Neuron (in vitro differentiated cells): ENCODE data around the gene SEC14L5.
"Not testable (repeated sequence)": the region's sequence is repeated elsewhere in the genome, so short reads cannot be mapped to it uniquely, and the experiment has no call there.

ENCODE experiments used
- H2AFZ ChIP-seq: one replicate; pipeline ENCODE4 v1.6.1; 2013; ENCODE audit warnings: low read depth, mild to moderate bottlenecking, inconsistent platforms, low read length, moderate library complexity
- H3K27me3 ChIP-seq: one replicate; pipeline ENCODE4 v1.6.1; 2013; ENCODE audit warnings: low read length; ENCODE audit not compliant: insufficient read depth
- H3K36me3 ChIP-seq: one replicate; pipeline ENCODE4 v1.6.1; 2013; ENCODE audit warnings: low read length; ENCODE audit not compliant: insufficient read depth
- H3K4me1 ChIP-seq: one replicate; pipeline ENCODE4 v1.6.1; 2013; ENCODE audit warnings: low read length; ENCODE audit not compliant: insufficient read depth
- H3K4me3 ChIP-seq: 2 replicates; pipeline ENCODE4 v1.5.1; 2013; ENCODE audit warnings: mild to moderate bottlenecking, low read length, moderate library complexity
- H3K9me3 ChIP-seq: one replicate; pipeline ENCODE4 v1.6.1; 2013; ENCODE audit warnings: low read length

Gene SEC14L5

DNA sequence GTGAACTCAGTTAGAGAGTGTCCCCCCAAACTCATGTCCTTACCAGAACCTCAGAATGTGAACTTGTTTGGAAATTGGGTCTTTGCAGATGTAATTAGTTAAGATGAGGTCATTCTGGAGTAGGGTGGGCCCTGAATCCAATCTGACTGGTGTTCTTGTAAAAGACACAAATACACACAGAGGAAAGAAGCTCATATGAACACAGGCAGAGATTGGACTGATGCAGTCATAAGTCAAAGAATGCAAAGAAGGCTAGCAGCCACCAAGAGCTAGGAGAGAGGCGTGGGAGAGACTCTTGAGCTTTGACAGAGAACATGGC lies 77.7 kb downstream of the SEC14L5 start:
- no peaks in the 10 kb centered on the region for H3K36me3 ChIP-seq
- H3K4me1 ChIP-seq, result peaks cover 29% of the 10 kb centered on the region
- no peaks in the 10 kb centered on the region for H3K9me3 ChIP-seq
- no peaks in the 10 kb centered on the region for H3K27me3 ChIP-seq
- no peak overlapping the region for H2AFZ ChIP-seq
- H3K4me3 ChIP-seq, result no peak overlapping the region

DNA sequence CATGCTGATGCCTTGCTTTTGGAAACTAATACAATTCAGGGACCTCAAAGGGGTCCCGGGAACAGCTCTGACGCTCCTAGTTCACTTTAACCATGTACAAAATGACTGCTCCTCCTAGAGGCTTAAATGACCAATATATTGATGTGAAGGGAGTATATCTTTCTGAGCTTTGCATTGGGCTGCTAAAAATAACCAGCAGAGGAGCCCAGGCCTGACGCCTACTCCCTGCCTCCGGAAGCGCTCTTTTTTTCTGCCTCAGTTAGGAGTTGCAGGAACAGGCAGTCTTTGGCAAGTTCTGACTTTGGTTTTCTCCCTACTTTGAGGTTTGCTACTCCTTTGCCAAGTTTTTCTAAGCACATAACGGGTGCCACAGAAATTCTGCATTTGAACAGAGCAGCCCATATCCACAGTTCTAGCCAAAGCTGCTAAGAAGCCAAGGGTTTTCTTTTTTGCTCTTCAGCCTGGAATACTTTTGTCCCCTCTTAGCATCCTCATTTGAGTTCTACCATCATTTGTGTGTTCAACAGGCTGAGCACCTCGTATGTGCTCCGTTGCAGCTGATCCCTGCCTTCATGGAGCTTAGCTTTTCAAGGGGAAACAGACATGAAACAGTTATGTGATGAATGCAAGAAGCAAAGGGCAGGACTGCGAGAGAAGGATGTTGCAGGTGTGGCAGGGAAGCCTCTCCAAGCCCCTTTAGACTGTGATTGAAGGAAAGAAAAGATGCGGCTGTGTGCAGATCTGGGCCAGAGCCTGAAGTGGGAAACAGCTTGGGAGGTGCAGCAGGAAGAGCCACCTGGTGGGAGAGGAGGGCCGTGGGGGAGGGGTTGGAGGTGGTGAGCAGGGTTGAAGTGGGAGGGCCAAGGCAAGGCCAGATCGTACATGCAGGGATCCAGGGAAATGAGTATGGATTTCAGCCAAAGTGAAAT lies 78.4 kb downstream of the SEC14L5 start:
- H2AFZ ChIP-seq, result no peak overlapping the region
- H3K36me3 ChIP-seq, result no peaks in the 10 kb centered on the region
- H3K27me3 ChIP-seq, result no peaks in the 10 kb centered on the region
- H3K4me3 ChIP-seq, result no peak overlapping the region
- peaks cover 29% of the 10 kb centered on the region for H3K4me1 ChIP-seq
- H3K9me3 ChIP-seq, result no peaks in the 10 kb centered on the region

- no peak overlapping the region for H2AFZ ChIP-seq
- H3K4me3 ChIP-seq, result no peak overlapping the region
- no peaks in the 10 kb centered on the region for H3K36me3 ChIP-seq
- H3K9me3 ChIP-seq, result no peaks in the 10 kb centered on the region
- peaks cover 9% of the 10 kb centered on the region for H3K4me1 ChIP-seq
- no peaks in the 10 kb centered on the region for H3K27me3 ChIP-seq
These were observed 82.3 kb downstream of the SEC14L5 start for GRCh38 chr16:5040451-5040850.

- no peak overlapping the region for H3K4me3 ChIP-seq
- H3K36me3 ChIP-seq, result no peaks in the 10 kb centered on the region
- H3K9me3 ChIP-seq, result no peaks in the 10 kb centered on the region
- no peaks in the 10 kb centered on the region for H3K27me3 ChIP-seq
- H3K4me1 ChIP-seq, result no peaks in the 10 kb centered on the region
- H2AFZ ChIP-seq, result no peak overlapping the region
These were observed 83.5 kb downstream of the SEC14L5 start for GRCh38 chr16:5041600-5042133.

GRCh38 chr16:5042574-5043171 lies 84.5 kb downstream of the SEC14L5 start:
- no peaks in the 10 kb centered on the region for H3K36me3 ChIP-seq
- H3K9me3 ChIP-seq, result no peaks in the 10 kb centered on the region
- H3K27me3 ChIP-seq, result no peaks in the 10 kb centered on the region
- H3K4me1 ChIP-seq, result no peaks in the 10 kb centered on the region
- H2AFZ ChIP-seq, result no peak overlapping the region
- H3K4me3 ChIP-seq, result no peak overlapping the region

DNA sequence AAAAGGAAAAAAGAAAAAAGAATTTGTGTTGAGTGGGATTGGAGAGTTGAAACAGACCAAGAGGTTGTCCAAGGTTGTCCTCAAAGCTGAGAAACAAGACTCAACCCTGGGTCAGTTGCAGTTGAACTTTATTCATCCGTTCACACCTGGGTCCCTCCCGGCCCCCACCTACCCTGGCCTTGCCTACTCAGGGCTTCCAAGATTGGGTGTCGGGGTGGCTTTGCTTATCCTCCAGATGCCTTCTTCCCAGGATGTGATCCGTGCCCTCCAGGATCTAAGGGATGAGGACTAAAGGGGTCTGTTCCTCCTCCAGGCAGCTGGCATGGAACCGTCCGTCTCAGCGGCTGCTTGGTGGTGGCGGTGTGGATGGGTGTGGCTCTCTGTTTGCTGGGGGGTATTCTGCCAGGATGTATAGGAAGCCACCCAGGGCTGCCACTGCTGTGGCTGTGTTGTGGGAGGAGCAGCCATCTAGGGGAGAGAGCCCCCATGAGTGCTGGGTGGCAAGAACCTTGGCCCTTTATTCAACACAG lies 85.9 kb downstream of the SEC14L5 start:
- Histone ChIP-seq H3K36me3 (no peaks in the 10 kb centered on the region), H3K4me3 (no peak overlapping the region), H3K9me3 (no peaks in the 10 kb centered on the region), H3K4me1 (no peaks in the 10 kb centered on the region), H2AFZ (no peak overlapping the region), H3K27me3 (no peaks in the 10 kb centered on the region)

DNA sequence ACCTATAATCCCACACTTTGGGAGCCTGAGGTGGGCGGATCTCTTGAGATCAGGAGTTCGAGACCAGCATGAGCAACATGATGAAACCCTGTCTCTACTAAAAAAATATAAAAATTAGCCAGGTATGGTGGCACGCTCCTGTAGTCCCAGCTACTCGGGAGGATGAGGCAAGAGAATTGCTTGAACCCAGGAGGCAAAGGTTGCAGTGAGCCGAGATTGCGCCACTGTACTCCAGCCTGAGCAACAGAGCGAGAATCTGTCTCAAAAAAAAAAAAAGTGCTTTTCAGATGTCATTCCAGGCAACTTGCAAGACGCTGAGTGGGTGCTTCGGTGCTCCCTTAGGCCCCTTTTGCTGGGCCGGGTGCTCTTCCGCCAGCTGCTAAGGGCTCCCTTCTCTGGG lies 86.5 kb downstream of the SEC14L5 start:
- not testable (repeated sequence) for H3K4me1 ChIP-seq, H2AFZ ChIP-seq, H3K36me3 ChIP-seq, H3K9me3 ChIP-seq, H3K27me3 ChIP-seq, H3K4me3 ChIP-seq

- no peaks in the 10 kb centered on the region for H3K4me1 ChIP-seq
- no peak overlapping the region for H3K4me3 ChIP-seq
- H3K27me3 ChIP-seq, result no peaks in the 10 kb centered on the region
- H3K9me3 ChIP-seq, result no peaks in the 10 kb centered on the region
- H3K36me3 ChIP-seq, result no peaks in the 10 kb centered on the region
- H2AFZ ChIP-seq, result no peak overlapping the region
These were observed 87.5 kb downstream of the SEC14L5 start for GRCh38 chr16:5045499-5046115.

DNA sequence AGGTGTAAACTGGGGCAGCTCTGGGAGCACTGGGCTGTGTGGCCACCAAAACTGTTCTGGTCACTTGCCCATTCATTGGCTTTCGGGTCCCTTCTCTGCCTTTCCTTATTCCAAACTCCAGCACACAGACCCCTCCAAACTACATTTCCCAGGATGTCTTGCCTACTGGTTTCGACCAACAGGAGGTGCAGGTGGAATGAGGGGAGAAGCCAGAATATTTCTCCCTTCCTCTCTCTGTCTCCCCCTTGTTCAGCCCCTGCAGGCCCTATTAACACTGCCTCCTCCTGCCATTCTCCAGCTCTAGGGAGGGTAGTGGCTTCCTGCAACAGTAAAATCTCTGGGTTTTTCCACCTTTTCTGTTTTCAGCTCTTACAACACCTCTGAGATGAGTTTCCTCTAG lies 88.8 kb downstream of the SEC14L5 start:
- Histone ChIP-seq H3K27me3 (no peaks in the 10 kb centered on the region), H3K9me3 (no peaks in the 10 kb centered on the region), H3K4me1 (no peaks in the 10 kb centered on the region), H3K36me3 (no peaks in the 10 kb centered on the region), H3K4me3 (no peak overlapping the region), H2AFZ (no peak overlapping the region)

DNA sequence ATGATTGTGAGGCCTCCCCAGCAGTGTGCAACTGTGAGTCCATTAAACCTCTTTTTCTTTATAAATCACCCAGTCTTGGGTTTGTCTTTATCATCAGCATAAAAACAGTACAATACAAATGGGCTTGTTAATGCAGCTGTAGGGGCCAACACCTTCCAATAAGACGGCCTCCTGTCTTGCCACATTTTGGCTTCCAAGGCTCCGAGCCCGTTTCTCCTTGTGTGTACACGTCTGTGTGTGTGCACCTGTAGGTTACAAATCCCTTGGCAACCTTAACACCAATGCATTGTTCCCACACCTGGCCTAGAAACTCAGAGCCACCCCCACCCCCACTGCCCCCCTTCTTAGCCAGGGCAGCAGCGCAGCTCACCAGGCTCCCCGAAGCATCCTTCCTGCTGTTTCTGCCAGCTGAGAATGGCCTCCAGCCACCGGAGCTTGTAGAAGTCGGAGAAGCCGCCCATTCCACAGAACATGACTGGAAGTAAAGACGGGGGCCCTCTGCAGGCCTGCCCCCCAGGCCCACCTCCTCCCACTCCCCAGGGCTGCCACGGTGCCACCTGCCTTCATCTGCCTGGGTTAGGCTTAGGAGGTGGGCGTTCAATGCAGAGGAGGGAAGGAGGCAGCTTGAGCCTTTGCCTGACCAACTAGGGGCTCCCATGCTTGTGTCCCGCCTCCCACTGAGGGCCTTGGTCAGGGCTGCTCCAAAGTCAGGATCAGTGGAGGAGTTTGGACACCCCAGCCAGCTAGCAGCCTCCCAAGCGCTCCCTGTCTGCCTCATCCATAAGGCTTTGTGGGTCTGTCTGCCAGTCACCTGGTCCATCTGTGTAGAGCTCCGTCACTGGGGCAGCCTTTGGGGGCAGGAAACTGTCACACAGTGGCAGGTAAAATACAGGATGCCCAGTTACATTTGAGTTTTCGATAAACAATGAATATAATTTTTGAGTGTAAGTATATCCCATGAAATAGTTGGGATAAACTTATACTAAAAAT lies 97.0 kb downstream of the SEC14L5 start:
- Histone ChIP-seq H3K9me3 (no peaks in the 10 kb centered on the region), H3K36me3 (no peaks in the 10 kb centered on the region), H3K4me3 (no peak overlapping the region), H3K27me3 (no peaks in the 10 kb centered on the region), H3K4me1 (peaks cover 2% of the 10 kb centered on the region), H2AFZ (no peak overlapping the region)

GRCh38 chr16:5056352-5056751 lies 98.2 kb downstream of the SEC14L5 start:
- no peaks in the 10 kb centered on the region for H3K27me3 ChIP-seq
- H3K36me3 ChIP-seq, result no peaks in the 10 kb centered on the region
- H3K4me3 ChIP-seq, result no peak overlapping the region
- no peak overlapping the region for H2AFZ ChIP-seq
- no peaks in the 10 kb centered on the region for H3K9me3 ChIP-seq
- peaks cover 2% of the 10 kb centered on the region for H3K4me1 ChIP-seq

GRCh38 chr16:5058476-5058875 lies 100.3 kb downstream of the SEC14L5 start:
- Histone ChIP-seq H2AFZ (no peak overlapping the region), H3K9me3 (no peaks in the 10 kb centered on the region), H3K4me3 (no peak overlapping the region), H3K4me1 (peaks cover 2% of the 10 kb centered on the region), H3K27me3 (no peaks in the 10 kb centered on the region), H3K36me3 (no peaks in the 10 kb centered on the region)
